K562 (cell line): ENCODE measurements around the gene BACE1-AS.

Experiments
- CBX2 ChIP-seq: fragments of 200-600 bp; sonication (generic); IDR thresholded peaks from one replicate; pipeline ENCODE4 v1.6.1; 2012; ENCODE audit warnings: mild to moderate bottlenecking, low read length, inconsistent platforms; ENCODE audit not compliant: insufficient read depth, poor library complexity, severe bottlenecking
- CREB1 ChIP-seq, 2 experiments: sonication (generic) in 1 of 2; formaldehyde crosslinking in 1 of 2; IDR thresholded peaks; 2 replicates each; pipeline versions ENCODE4 v1.6.1 to v1.8.0; 2012 to 2022; ENCODE audit warnings: inconsistent platforms in 1 of 2, mild to moderate bottlenecking in 1 of 2, missing genetic modification reagents in 1 of 2, moderate library complexity in 1 of 2
- CTCF ChIP-seq, 3 experiments: IDR thresholded peaks in 2 of 3; conservative IDR thresholded peaks in 1 of 3; 2 replicates each; pipeline ENCODE4 v1.5.1; 2011 to 2012; ENCODE audit warnings: low read length in 3 of 3, mild to moderate bottlenecking in 3 of 3, control low read depth in 2 of 3, improper control_type of control experiment in 1 of 3, inconsistent platforms in 1 of 3, low read depth in 1 of 3, mixed read lengths in 1 of 3, moderate library complexity in 1 of 3; ENCODE audit not compliant: insufficient read depth in 2 of 3
- EP300 ChIP-seq: IDR thresholded peaks from 2 replicates; pipeline ENCODE4 v1.6.1; 2012; ENCODE audit warnings: low read length, improper control_type of control experiment
- NFIC ChIP-seq: fragments of 450-650 bp; IDR thresholded peaks from 2 replicates; pipeline ENCODE4 v1.6.1; 2017; ENCODE audit warnings: mild to moderate bottlenecking, inconsistent platforms
- NKRF ChIP-seq: fragments of 450-650 bp; IDR thresholded peaks from 2 replicates; pipeline ENCODE4 v1.6.1; 2016; ENCODE audit warnings: borderline replicate concordance
- PCBP1 ChIP-seq: fragments of 200-400 bp; formaldehyde crosslinking; IDR thresholded peaks from 2 replicates; pipeline ENCODE4 v1.6.1; 2018; ENCODE audit warnings: mild to moderate bottlenecking, low read depth, low read length; ENCODE audit not compliant: poor library complexity, severe bottlenecking
- ZEB2 ChIP-seq: fragments of 450-650 bp; IDR thresholded peaks from 2 replicates; pipeline ENCODE4 v1.6.1; 2016
- ZNF316 ChIP-seq: fragments of 450-650 bp; IDR thresholded peaks from 2 replicates; pipeline ENCODE4 v1.6.1; 2016

- TF ChIP-seq PCBP1: no peak
- TF ChIP-seq CREB1 (IDR thresholded peaks at IDR 0.05): no peak
- TF ChIP-seq CREB1 (CRISPR knock-in tag; IDR thresholded peaks at IDR 0.05): no peak
- TF ChIP-seq CBX2: no peak
- TF ChIP-seq NKRF: no peak
- no peak for TF ChIP-seq ZNF316
- no peak for TF ChIP-seq CTCF (IDR thresholded peaks at IDR 0.05 in 2 of 3, conservative IDR thresholded peaks at IDR 0.05 in 1 of 3; ENCODE audit: insufficient read depth in 2 of 3, low read depth in 1 of 3, low read length in 3 of 3)
- no peak for TF ChIP-seq ZEB2
- TF ChIP-seq EP300: no peak
- TF ChIP-seq NFIC: no peak
These were observed 3.5 kb upstream of the BACE1-AS start for GRCh38 chr11:117287668-117288067.
